WTC11 (cell line): Measurements from ENCODE around the gene ALDH2. TPM values are rescaled to one million over a fixed set of nuclear protein-coding genes. Genes with fewer than 3 reads are reported as not detected.

ENCODE experiments used
- ATAC-seq: fragments of 200-7000 bp; cut with Tn5 transposase; 2 replicates; pipeline ENCODE4 v1.10.0; 2021; ENCODE audit warnings: mild to moderate bottlenecking, moderate library complexity
- CTCF ChIA-PET: fragments of 300-600 bp; sonication (Branson Sonifier 250); formaldehyde crosslinking; loops from one replicate; lab custom pipeline; 2021; ENCODE audit warnings: antibody characterized with exemption; lab: Charles Lee
- POLR2A ChIA-PET: fragments of 350-600 bp; sonication (Branson Sonifier 250); formaldehyde crosslinking; loops from one replicate; lab custom pipeline; 2021; ENCODE audit warnings: antibody characterized with exemption; lab: Charles Lee
- DNase-seq: peaks from one replicate; pipeline ENCODE4 v3.0.0; 2021; ENCODE audit warnings: low spot score
- H3K27ac Mint-ChIP-seq: 2 replicates; pipeline ENCODE4 v1.8.0; 2021; ENCODE audit warnings: mixed read lengths
- H3K27me3 Mint-ChIP-seq: 2 replicates; pipeline ENCODE4 v1.8.0; 2021; ENCODE audit warnings: low read depth, mild to moderate bottlenecking, moderate library complexity, mixed read lengths
- H3K36me3 Mint-ChIP-seq: 2 replicates; pipeline ENCODE4 v1.8.0; 2021; ENCODE audit warnings: mixed read lengths
- H3K4me1 Mint-ChIP-seq: 2 replicates; pipeline ENCODE4 v1.8.0; 2022; ENCODE audit warnings: mixed read lengths
- H3K4me3 Mint-ChIP-seq: 2 replicates; pipeline ENCODE4 v1.8.0; 2021; ENCODE audit warnings: mild to moderate bottlenecking, moderate library complexity, mixed read lengths
- H3K9me3 Mint-ChIP-seq: 2 replicates; pipeline ENCODE4 v1.8.0; 2021; ENCODE audit warnings: mixed read lengths
- AR ChIP-seq: fragments of 250-450 bp; sonication (Bioruptor Pico); IDR thresholded peaks from 2 replicates; pipeline ENCODE4 v1.9.0; 2021; ENCODE audit warnings: mild to moderate bottlenecking
- ATF1 ChIP-seq: sonication (generic); formaldehyde crosslinking; IDR thresholded peaks from 2 replicates; pipeline ENCODE4 v1.8.1; 2023; ENCODE audit warnings: mild to moderate bottlenecking, moderate library complexity, missing genetic modification reagents
- ATF6 ChIP-seq: sonication (generic); formaldehyde crosslinking; IDR thresholded peaks from 2 replicates; pipeline ENCODE4 v1.8.1; 2023; ENCODE audit warnings: mild to moderate bottlenecking, missing genetic modification reagents
- E2F1 ChIP-seq: sonication (generic); formaldehyde crosslinking; IDR thresholded peaks from 2 replicates; pipeline ENCODE4 v1.8.0; 2022; ENCODE audit warnings: mild to moderate bottlenecking, missing genetic modification reagents
- E2F4 ChIP-seq: sonication (generic); formaldehyde crosslinking; IDR thresholded peaks from 2 replicates; pipeline ENCODE4 v1.8.1; 2022; ENCODE audit warnings: low read depth, mild to moderate bottlenecking, moderate library complexity, missing genetic modification reagents, borderline replicate concordance
- ETV6 ChIP-seq: sonication (generic); formaldehyde crosslinking; IDR thresholded peaks from 2 replicates; pipeline ENCODE4 v1.8.1; 2022; ENCODE audit warnings: mild to moderate bottlenecking, missing genetic modification reagents
- FOXK1 ChIP-seq: sonication (generic); formaldehyde crosslinking; IDR thresholded peaks from 2 replicates; pipeline ENCODE4 v1.8.0; 2022; ENCODE audit warnings: mild to moderate bottlenecking, moderate library complexity, missing genetic modification reagents
- HMGXB4 ChIP-seq: sonication (generic); formaldehyde crosslinking; IDR thresholded peaks from 2 replicates; pipeline ENCODE4 v1.8.1; 2023; ENCODE audit warnings: mild to moderate bottlenecking, moderate library complexity, missing genetic modification reagents
- IRF2 ChIP-seq: sonication (generic); formaldehyde crosslinking; IDR thresholded peaks from 2 replicates; pipeline ENCODE4 v1.8.0; 2022; ENCODE audit warnings: low read depth, missing genetic modification reagents, borderline replicate concordance
- KAT7 ChIP-seq: sonication (generic); formaldehyde crosslinking; IDR thresholded peaks from 2 replicates; pipeline ENCODE4 v1.8.1; 2023; ENCODE audit warnings: missing genetic modification reagents, mild to moderate bottlenecking, borderline replicate concordance
- MLX ChIP-seq: sonication (generic); formaldehyde crosslinking; IDR thresholded peaks from 2 replicates; pipeline ENCODE4 v1.8.1; 2023; ENCODE audit warnings: mild to moderate bottlenecking, missing genetic modification reagents, moderate library complexity
- MYBL2 ChIP-seq: sonication (generic); formaldehyde crosslinking; IDR thresholded peaks from 2 replicates; pipeline ENCODE4 v1.8.1; 2023; ENCODE audit warnings: mild to moderate bottlenecking, moderate library complexity, missing genetic modification reagents
- NFE2L1 ChIP-seq: sonication (generic); formaldehyde crosslinking; IDR thresholded peaks from 2 replicates; pipeline ENCODE4 v1.8.1; 2023; ENCODE audit warnings: missing genetic modification reagents
- PRRX2 ChIP-seq: fragments of 250-450 bp; sonication (Bioruptor Pico); IDR thresholded peaks from 2 replicates; pipeline ENCODE4 v1.8.0; 2021; ENCODE audit warnings: mild to moderate bottlenecking
- RELA ChIP-seq: sonication (generic); formaldehyde crosslinking; IDR thresholded peaks from 2 replicates; pipeline ENCODE4 v1.8.1; 2022; ENCODE audit warnings: missing genetic modification reagents, mild to moderate bottlenecking, borderline replicate concordance
- SMAD3 ChIP-seq: sonication (generic); formaldehyde crosslinking; IDR thresholded peaks from 2 replicates; pipeline ENCODE4 v1.8.0; 2022; ENCODE audit warnings: missing genetic modification reagents, mild to moderate bottlenecking, borderline replicate concordance
- TCF7 ChIP-seq: sonication (generic); formaldehyde crosslinking; IDR thresholded peaks from 2 replicates; pipeline ENCODE4 v1.8.0; 2022; ENCODE audit warnings: mild to moderate bottlenecking, low read depth, missing genetic modification reagents, moderate library complexity
- TEAD1 ChIP-seq: sonication (generic); formaldehyde crosslinking; IDR thresholded peaks from 2 replicates; pipeline ENCODE4 v1.8.0; 2022; ENCODE audit warnings: mild to moderate bottlenecking, missing genetic modification reagents
- TP53 ChIP-seq: sonication (generic); formaldehyde crosslinking; IDR thresholded peaks from 2 replicates; pipeline ENCODE4 v1.8.1; 2023; ENCODE audit warnings: mild to moderate bottlenecking, missing genetic modification reagents
- ZNF121 ChIP-seq: sonication (generic); formaldehyde crosslinking; IDR thresholded peaks from 2 replicates; pipeline ENCODE4 v1.8.0; 2023; ENCODE audit warnings: missing genetic modification reagents
- ZNF671 ChIP-seq: fragments of 250-450 bp; sonication (Bioruptor Pico); IDR thresholded peaks from 2 replicates; pipeline ENCODE4 v1.8.0; 2021; ENCODE audit warnings: mild to moderate bottlenecking
- total RNA-seq: library from RNA; stranded (reverse); gene quantifications from 3 replicates; pipeline ENCODE4 v1.2.3, GENCODE V29; 2021

ALDH2 gene
- total RNA-seq, 1 experiment from 2014 or later: 36.7 TPM

GRCh38 chr12:111759271-111759670 lies 7.5 kb upstream of the ALDH2 start:
- ATAC-seq (no peak), DNase-seq (no peak)
- Mint-ChIP-seq H3K4me3 (no peak overlapping the region), H3K27ac (no peak overlapping the region), H3K27me3 (no peaks in the 10 kb centered on the region; the same call in 1 of the 2 replicates), H3K4me1 (peaks cover 25% of the 10 kb centered on the region), H3K36me3 (no peaks in the 10 kb centered on the region; the same call in 1 of the 2 replicates), H3K9me3 (no peaks in the 10 kb centered on the region)
- POLR2A ChIA-PET: no interaction called here
- CTCF ChIA-PET: interaction anchor here (0.8 kb wide), 1 partner anchor 54 kb away, joined by 4 read pairs; no protein-coding TSS in a partner anchor
- TF ChIP-seq E2F4 (CRISPR knock-in tag): no peak
- no peak for TF ChIP-seq AR (CRISPR knock-in tag)
- no peak for TF ChIP-seq TEAD1 (CRISPR knock-in tag)

- Mint-ChIP-seq H3K4me1 (peaks cover 25% of the 10 kb centered on the region), H3K27ac (no peak overlapping the region), H3K36me3 (no peaks in the 10 kb centered on the region; the same call in 1 of the 2 replicates), H3K4me3 (no peak overlapping the region), H3K27me3 (peaks cover under 1% of the 10 kb centered on the region; the same call in 1 of the 2 replicates), H3K9me3 (no peaks in the 10 kb centered on the region)
- CTCF ChIA-PET: interaction anchor here (3.3 kb wide), 1 partner anchor 53 kb away, joined by 19 read pairs; no protein-coding TSS in a partner anchor
- no peak for ATAC-seq
- POLR2A ChIA-PET: no interaction called here
- no peak for DNase-seq
- TF ChIP-seq PRRX2 (CRISPR knock-in tag) (no peak), KAT7 (CRISPR knock-in tag) (no peak), ZNF671 (CRISPR knock-in tag) (no peak), E2F1 (CRISPR knock-in tag) (no peak), E2F4 (CRISPR knock-in tag) (no peak), TCF7 (CRISPR knock-in tag) (no peak), NFE2L1 (CRISPR knock-in tag) (no peak), MLX (no peak), RELA (CRISPR knock-in tag) (no peak), IRF2 (CRISPR knock-in tag) (no peak), SMAD3 (no peak), FOXK1 (CRISPR knock-in tag) (no peak), TP53 (CRISPR knock-in tag) (no peak), ZNF121 (CRISPR knock-in tag) (no peak), HMGXB4 (CRISPR knock-in tag) (no peak), MYBL2 (CRISPR knock-in tag) (no peak), ATF1 (no peak), ETV6 (no peak), ATF6 (no peak)
These were observed 6.7 kb upstream of the ALDH2 start for GRCh38 chr12:111759991-111760390.
